ENCODE results near the gene ZNF254.
A peak's percentile ranks its signal among the peaks of the same experiment; 100 is the strongest.
"Not testable (repeated sequence)": the region's sequence is repeated elsewhere in the genome, so short reads cannot be mapped to it uniquely, and the experiment has no call there.

The ZNF254 gene
- total RNA-seq, result 12.8 to 27.2 reads per million in 2 donors

DNA sequence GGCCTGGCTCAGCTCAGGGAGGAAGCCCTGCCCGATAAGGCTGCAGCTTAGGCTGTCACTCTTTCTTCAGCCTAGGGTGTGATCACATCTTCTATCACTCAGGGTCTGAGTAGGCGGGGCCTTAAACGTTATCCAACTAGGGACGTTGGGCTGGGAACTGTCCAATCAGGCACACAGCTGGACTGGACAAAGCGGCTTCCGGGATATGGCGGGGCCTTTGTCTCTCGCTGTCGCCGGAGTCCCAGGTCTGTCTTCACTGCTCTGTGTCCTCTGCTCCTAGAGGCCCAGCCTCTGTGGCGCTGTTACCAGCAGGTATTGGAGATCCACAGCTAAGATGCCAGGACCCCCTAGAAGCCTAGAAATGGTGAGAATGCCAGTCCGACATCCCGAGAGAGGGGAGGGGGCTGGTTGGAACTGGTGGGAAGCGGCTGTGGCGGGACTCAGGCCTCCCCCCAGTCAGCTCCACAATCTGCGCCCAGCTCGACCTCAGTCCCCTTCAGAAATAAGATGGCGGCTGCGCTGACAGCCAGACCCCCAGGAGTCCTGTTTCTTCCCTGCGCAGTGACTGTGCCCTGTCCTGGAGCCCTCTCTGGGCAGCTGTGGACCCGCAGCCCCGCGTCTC, at the start of gene ZNF254:
Gene ZNF254, plus strand, starts transcription at position 214 of the 622 bp plus-strand sequence. Its CDS starts 121 bp downstream, at position 335.
- peak; percentile 13 to 96 (median 58) for DNase-seq

DNA sequence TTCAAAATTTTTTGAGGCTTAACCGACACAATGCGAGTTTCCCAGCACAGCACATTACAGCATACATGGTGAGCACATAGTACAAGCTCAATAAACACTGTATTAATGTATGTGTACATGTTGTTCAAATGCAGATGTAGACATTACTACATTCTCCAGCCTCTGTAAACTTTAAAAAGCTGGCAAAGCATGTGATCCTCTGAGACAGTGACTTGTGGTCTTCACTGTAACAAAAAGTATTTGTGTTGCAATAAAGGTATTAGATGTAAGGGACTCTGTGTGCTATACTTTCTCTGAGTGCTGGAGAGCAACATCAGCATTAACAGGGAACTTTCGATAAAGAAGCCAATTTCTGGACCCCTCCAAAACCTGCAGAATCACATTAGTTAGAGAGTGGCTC, 46.4 kb upstream of the ZNF254 start:
- no peak for DNase-seq

DNA sequence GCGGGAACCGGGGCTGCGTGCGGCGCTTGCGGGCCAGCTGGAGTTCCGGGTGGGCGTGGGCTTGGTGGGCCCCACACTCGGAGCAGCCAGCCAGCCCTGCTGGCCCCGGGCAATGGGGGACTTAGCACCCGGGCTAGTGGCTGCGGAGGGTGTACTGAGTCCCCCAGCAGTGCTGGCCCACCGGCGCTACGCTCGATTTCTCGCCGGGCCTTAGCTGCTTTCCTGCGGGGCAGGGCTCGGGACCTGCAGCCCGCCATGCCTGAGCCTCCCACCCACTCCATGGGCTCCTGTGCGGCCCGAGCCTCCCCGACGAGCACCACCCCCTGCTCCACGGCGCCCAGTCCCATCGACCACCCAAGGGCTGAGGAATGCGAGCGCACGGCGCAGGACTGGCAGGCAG, 45.7 kb upstream of the ZNF254 start:
- DNase-seq, result not testable (repeated sequence)

DNA sequence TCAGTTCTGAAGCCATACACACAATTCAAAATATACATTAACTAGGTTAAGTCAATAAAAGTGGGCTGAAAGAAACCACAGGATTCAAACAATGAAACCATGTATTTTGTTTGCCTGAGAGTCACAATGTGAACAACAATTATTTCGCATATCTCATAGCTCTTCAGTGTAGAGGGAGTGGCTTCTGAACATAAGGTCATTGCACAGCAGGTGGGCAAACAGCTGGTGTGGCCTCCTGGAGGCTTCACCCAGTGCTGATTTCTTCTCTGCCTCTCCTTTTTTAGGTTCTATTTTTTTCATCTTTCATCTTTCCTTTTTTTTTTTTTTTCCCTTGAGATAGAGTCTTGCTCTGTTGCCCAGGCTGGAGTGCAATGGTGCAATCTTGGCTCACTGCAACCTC, 40.4 kb upstream of the ZNF254 start:
- no peak for DNase-seq

DNA sequence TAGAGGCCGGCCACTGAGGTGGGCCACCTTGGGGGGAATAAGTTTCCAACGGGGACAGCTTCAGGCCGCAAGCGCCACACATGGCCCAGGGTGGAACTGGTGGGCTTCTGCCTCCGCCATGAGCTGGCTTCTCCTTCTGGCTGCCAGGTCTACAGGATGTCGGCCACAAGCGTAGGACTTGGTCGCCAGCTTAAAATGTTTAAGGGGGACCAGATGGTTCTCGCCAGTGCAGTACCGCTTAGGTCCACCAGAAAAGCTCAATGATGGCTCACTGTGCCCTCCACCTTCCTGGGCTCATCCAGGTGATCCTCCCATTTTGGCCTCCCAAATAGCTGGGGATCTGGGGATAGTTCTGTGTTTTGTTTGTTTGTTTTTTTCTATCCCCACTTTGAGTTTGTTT, 38.7 kb upstream of the ZNF254 start:
- DNase-seq, result no peak

DNA sequence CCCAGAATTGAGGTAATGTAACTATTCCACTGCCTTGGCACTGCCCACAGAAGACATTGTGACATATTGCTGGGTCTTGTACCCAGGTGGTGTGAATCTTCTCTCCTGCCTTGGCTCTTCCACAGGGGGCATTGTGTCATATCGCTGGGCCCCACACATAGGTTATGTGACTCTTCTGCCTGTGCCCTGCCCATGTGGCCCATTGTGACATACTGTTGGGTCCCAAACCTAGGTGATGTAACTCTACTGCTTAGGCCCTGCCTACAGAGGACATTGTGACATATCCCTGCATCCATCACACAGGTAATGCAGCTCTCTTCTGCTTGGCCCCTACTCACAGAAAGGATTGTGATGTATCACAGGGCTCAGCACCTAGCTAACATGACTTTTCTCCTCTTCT, 37.5 kb upstream of the ZNF254 start:
- no peak for DNase-seq

DNA sequence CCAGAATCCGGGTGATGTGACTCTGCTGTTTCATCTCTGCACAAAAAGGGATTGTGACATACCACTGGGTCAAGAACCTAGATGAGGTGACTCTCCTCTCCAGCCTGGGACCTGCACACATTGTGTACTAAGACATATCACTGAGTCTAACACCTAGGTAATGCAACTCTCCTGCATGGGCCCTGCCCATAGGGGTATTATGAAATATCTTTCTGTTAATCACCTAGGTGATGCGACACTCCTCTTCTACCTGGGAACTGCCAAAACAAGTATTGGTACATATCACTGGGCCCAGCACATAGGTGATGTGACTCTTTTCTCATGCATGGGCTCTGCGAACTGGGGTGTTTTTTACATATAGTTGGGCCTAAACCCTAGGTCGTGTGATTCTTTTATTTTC, 35.5 kb upstream of the ZNF254 start:
- no peak for DNase-seq

DNA sequence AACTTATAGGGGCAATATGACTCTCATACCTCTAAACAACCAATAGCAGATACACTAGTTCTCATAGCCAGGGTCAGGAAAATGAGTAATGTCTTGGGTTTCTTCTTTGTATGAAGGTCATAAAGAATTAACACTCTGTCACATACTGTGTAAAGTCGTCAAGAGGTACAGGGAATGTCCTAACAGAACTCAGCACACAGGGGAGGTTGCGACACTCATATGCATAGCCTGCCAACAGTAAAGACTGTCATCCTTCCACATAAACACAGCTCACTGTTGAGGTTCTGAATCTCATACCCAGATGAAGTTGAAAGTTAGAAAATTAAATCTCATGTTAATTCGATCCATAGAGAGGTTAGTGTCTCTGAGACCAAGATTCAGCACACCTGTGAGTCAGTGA, 34.2 kb upstream of the ZNF254 start:
- no peak for DNase-seq

DNA sequence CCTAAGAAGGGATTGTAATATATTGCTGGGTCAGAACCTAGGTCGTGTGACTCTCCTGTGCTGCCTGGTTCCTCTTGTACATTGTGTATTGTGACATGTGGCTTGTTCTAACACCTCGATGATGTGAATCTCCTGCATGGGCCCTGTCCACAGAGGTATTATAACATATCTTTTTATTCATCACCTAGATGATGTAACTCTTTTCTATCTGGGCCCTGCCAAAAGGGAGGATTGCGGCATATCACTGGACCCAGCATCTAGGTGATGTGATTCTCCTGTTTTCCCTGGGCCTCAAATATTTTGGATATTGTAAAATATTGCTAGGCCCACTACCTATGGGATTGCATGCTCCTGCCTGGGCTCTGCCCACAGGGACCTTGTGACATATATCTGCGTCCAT, 33.4 kb upstream of the ZNF254 start:
- no peak for DNase-seq

DNA sequence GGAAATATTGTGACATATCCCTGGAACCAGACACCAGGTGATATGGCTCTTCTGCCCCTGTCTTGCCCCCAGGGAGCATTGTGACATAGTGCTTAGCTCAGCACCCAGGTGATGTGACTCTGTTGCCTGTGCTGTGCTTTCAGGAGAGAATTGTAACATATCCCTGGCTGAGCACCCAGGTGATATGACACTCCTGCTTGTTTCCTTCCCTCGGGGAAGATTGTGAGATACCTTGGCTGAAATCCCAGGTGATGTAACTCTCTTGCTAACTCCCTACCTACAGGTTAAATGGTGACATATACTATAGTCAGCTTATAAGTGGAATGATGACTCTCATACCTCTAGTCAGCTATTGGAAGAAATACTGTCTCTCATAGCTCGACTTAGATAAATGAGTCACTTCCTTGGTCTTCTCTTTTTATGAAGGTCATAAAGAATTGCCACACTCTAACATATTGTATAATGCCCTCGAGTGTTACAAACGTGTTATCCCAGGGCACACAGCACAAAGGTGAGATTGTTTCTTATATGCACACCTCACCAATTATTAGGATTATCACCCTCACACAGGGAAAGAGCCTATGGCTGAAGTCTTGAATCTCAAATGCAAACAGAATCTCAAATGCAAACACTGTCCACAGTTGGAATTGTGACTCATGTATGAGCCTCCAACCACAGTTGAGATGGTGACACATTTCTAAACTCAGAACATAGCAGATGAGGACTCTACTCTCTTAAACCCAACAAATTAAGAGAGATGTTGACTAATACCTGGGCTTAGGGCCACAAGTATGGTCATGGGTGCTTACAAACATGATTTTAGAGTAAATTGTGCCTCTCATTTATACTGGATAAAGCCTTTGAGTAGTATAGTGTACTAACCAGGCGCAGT, 32.7 kb upstream of the ZNF254 start:
- peak in 1 of 5 experiments; percentile 80 for DNase-seq

DNA sequence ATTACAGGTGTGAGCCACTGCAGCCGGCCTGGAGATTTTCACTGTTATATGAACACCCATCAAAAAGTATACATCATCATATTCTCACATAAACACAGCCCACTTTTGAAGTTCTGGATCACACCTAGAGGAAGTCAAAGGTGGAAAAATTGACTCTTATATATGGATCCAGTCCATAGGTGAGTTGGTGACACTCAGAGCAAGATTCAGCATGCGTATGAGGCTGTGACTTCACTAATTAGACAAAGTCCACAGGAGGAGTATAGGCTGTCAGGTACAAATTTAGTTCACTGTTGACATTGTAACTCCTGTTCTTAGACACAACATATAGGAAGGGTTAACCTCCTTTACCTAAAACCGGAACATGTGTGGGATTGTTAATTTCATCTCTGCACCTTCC, 31.4 kb upstream of the ZNF254 start:
- DNase-seq, result no peak

DNA sequence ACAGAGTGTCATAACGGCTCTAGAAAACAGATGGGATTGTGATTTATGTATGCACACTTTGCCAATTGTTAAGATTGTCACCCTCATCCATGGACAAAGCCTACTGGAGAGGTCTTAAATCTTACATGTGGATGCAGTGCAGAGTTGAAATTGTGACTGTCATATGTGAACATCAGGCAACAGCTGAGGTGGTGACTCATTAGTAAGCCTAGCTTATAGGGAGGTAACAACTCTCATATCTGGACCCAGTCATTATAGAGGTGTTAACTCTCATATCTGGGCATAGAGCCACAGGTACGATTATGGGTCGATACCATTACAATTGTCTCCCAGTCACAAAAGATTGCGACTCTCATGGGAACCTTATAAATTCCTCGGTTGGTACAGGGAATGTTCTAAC, 29.8 kb upstream of the ZNF254 start:
- no peak for DNase-seq

DNA sequence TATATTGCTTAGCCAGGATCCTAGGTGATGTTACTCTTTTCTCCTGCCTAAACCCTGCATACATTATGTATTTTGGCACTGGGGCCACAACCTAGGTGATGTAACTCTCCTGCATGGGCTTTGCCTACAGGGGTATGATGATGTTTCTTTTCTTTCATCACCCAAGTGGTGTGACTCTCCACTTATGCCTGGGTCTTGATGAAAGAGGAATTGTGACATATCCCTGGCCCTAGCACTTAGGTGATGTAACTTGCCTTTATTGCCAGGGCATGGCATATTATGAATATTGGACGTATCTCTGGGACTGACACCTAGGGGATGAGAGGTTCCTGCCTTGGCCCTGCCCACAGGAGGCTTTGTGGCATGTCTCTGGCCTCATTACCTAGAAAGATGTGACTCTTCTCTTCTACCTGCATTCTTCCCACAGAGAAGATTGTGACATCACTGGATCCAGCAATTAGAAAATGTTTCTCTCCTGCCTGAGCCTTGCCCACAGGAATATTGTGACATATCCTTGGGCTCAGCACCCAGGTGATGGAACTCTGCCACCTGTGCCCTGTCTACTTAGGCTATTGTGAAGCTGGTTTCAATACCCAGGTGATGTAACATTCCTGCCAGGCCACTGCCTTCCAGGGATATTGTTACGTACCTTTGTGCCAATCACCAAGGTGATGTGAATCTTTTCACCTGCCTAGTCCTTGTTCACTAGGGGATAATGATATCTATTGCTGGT, 27.3 kb upstream of the ZNF254 start:
- DNase-seq, result no peak

DNA sequence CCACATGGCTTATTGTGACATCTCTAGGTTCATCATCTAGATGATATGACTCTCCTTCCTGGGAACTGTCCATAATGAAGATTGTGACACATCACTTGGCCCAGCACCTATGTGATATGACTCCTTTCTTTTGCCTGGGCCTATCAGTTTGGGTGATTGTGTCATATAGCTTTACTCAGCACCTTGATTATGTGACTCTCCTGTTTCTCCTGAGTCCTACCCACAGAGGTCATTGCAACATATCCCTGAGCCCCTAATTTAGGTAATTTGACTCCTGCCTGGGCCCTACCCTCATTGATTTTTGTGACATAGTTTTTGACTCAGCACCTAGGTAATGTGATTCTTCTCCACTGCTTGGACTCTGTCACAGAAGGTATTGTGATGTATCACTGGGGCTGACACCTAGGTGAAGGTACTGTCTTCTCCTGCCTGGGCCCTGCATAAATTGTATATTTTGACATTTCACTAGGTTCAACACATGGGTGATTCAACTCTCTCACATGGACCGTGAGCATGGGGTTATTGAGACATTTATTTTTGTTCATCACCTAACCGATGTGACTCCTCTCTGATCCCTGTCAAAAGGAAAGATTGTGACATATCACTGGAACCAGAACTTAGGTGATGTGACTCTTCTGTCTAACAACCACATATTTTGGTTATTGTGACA, 26.2 kb upstream of the ZNF254 start:
- DNase-seq, result no peak

DNA sequence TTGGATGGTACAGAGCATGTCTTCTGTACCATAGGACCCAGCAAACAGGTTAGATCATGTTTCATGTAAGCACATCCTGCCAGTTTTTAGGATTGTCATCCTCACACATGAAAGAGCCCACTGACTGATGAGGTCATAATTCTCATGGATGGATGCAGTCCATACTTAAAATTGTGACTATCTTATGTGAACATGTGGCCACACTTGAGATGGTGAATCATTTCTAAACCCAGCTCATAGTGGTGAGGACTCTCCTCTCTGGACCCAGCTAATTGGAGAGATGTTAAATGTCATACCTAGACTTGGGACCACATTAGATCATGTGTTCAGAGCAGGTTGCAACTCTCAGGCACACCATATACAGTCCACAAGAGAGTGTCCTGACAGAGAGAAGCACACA, 24.8 kb upstream of the ZNF254 start:
- DNase-seq, result no peak

DNA sequence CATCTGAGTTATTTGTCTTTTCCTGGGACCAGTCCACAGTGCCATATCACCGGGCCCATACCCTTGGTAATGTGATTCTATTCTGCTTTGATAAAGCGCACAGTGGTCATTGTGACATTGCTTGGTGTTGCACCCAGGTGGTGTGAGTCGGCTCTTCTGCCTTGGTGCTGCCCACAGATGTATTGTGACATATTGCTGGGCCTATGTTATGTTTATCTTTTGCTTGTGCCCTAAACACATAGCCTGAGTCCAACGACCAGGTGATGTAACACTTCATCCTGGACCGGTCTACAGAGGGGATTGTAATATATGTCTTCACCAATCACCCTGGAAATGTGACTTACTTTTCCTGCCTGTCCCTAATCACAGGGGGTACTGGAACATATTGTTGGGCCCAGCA, 23.7 kb upstream of the ZNF254 start:
- DNase-seq, result no peak

DNA sequence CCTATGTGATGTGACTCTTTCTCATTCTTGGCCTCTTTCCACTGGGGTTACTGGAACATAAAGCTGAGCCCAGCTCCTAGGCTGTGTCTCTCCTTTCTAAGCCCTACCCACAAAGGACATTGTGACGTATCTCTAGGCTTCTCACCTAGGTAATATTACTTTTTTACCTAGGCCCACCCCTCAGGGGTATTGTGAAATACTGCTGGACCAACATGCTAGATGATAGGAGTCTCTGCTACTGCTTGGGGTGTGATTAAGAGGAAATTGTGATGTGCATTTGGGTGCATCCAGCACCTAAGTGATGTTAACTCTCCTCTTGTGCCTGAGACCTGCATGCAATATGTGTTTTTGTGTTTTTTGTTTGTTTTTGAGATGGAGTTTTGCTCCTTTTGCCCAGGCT, 22.8 kb upstream of the ZNF254 start:
- DNase-seq, result no peak

DNA sequence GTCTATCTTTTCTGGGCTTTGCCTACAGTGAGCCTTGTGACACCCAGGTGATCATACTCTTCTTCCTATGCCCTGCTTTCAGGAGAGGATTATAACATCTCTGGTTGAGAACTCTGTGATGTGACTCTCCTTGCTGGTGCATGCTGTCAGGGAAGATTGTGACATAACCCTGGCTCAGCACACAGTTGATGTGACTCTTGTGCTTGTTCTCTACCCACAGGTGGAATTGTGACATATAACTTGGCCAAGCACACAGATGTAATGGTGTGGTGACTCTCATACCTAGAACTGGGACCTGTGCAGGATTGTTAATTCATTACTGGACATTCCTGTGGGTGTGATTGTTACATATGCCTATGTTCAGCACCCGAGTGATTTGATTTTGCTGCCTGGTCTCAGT, 21.7 kb upstream of the ZNF254 start:
- DNase-seq, result no peak

DNA sequence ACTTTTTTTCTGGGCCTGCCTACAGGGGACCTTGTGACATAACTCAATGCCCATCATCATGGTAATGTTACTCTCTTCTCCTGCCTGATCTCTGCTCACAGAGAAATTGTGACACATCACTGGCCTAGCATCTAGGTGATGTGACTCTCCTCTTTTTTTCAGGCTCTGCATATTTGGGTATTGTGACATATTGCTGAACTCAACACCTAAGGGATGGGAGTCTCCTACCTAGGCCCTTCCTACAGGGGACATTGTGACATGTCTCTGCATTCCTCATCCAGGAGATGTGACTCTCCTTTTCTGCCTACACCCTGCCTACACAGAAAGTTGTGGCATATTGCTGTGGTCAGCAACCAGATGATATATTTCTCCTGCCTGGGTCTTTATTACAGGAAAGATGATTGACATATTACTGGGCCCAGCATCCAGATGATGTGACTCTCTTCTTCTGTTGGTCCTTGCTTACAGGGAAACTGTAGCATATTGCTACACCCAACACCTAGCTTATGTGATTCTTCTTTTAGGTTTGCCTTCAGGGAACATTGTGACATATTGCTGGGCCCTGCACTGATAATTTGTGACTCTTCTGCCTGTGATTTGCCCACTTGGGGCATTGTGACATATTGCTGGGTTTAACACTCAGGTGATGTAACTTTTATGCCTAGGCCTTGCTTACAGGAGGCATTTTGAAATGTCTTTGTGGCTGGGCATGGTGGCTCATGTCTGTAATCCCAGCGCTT, 21.0 kb upstream of the ZNF254 start:
- DNase-seq, result no peak

DNA sequence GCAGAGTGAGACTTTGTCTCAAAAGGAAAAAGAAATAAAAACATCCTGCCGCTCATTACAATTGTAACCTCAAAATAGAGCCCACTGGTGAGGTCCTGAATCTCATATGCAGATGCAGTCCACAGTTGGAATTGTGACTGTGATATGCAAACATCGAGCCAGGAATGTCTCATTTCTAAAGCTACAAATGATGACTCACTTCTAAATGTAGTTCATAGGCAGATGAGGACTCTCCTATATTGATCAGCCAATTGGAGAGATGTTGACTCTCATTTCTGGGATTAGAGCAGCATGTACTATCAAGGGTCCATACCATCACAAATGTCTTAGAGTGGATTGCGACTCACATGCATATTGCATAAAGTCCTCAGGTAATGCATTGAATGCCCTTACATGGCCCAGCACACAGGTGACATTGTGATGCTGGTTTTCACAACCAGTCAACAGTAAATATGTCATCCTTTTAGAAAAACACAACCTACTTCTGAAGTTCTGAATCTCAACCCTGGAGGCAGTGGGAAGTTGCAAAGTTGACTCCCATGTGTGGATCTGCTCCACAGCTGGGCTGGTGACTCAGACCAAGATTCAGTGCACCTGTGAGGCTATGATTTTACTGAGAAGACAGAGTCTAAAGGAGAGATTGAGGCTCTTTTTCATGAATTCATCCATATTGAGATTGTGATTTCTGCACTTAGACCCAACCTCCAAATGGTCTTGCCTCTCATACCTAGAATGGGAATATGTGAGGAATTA, 16.9 kb upstream of the ZNF254 start:
- no peak for DNase-seq

DNA sequence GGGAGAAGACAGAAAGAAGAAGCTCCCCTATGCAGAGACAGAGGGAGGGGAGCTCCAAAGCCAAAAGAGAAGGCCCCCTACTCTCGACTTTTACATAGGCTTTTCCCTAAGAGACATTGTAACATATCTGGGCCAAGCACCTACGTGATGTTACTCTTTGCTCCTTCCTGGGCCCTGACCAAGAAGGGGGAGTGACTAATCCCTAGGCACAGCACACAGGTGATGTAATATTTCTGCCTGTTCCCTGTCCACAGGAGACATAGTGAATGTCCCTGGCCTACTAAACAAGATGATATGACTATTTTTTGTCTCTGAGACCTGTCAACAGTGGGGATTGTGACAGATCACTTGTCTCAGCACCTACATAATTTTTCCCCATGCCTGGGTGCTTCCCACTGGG, 15.9 kb upstream of the ZNF254 start:
- no peak for DNase-seq

DNA sequence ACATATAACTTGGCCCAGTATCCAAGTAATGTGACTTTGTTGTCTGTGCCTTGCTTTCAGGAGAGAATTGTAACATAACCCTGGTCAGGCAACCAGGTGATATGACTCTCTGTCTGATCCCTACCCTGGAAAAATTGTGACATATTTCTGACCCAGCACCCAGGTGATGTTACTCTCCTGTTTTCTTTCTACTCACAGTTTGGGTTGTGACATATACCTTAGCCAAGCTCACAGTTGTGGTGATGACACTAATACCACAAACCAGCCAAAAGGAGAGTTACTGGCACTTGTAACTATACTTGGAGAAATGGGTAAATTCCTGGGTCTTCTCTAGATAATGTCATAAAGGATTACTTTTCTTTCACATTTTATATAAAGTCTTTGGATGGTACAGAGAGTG, 14.3 kb upstream of the ZNF254 start:
- DNase-seq, result no peak
